Measurements from ENCODE around the gene CADM2.

GRCh38 chr3:85426121-85426520 is 467.3 kb downstream of the CADM2 start:
- TF ChIP-seq CTCF (conservative IDR thresholded peaks at IDR 0.05; ENCODE audit: low read depth, low read length) (no peak), EZH2phosphoT487 (IDR thresholded peaks at IDR 0.05; ENCODE audit: borderline replicate concordance, low read length) (no peak), EZH2 (IDR thresholded peaks at IDR 0.05; ENCODE audit: low read length, unreplicated experiment) (no peak)
